HK-2 (cell line): ENCODE measurements around the gene DEFB126.
"Not testable (repeated sequence)": the region's sequence is repeated elsewhere in the genome, so short reads cannot be mapped to it uniquely, and the experiment has no call there.

Source experiments
- DNase-seq: peaks from one replicate; pipeline ENCODE4 v3.0.0-alpha.2; 2018; ENCODE audit not compliant: unreplicated experiment

Gene DEFB126, protein sequence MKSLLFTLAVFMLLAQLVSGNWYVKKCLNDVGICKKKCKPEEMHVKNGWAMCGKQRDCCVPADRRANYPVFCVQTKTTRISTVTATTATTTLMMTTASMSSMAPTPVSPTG

DNA sequence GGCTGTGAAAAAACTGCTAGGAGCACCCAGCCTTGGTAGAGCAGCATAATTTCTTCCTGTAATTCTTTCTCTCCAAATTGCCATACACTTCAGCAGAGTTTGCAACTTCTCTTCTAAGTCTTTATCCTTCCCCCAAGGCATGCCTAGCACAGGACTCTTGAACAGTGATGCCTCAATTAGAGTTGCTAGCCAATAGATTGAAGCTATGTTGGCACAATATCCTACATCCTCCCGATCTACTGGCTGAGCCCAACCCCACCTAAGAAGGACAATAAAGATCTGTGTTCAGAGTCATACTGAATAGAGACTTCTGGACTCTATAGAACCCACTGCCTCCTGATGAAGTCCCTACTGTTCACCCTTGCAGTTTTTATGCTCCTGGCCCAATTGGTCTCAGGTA, at the start of gene DEFB126:
Gene DEFB126, plus strand, starts transcription at position 301 of the 400 bp plus-strand sequence. Its CDS starts 39 bp downstream, at position 340.
- DNase-seq, result no peak

DNA sequence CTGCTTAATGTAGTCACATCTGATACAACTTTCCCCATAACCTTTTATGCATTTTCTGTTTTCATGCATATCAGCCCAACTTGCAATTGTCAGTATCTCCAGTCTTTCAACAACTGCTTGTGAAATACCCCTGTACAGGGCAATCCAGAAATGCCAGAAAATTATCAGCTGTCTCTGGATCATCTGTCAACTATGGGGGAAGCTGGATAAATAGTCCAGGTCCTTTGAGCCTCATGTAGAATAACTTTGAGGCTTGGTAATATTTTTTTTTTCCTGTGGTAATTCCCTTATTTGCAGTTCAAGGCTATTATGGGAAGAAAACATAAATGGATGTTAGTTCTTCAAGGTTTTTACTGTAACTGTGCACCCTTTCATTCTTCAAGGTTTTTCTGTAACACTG, 48.7 kb upstream of the DEFB126 start:
- no peak for DNase-seq

DNA sequence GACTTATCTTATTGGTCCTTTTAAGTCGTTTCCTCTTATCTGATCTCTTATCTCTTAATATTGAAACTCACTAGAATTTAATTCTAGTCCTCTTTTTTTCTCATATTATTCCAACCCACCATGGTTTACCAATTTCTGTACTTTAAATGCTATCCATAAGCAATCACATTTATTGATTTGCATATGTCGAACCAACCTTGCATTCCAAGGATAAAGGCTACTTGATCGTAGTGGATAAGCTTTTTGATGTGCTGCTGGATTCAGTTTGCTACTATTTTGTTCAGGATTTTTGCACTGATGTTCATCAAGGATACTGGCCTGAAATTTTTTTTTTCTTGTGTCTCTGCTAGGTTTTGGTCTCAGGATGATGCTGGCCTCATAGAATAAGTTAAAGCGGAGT, 47.2 kb upstream of the DEFB126 start:
- DNase-seq, result no peak

DNA sequence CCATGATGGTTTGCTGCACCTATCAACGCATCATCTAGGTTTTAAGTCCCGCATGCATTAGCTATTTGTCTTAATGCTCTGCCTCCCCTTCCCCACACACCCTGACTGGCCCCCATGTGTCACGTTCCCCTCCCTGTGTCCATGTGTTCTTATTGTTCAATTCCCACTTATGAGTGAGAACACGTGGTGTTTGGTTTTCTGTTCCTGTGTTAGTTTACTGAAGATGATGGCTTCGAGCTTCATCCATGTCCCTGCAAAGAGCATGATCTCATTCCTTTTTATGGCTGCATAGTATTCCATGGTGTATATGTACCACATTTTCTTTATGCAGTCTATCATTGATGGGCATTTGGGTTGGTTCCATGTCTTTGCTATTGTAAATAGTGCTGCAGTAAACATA, 44.7 kb upstream of the DEFB126 start:
- DNase-seq, result not testable (repeated sequence)

DNA sequence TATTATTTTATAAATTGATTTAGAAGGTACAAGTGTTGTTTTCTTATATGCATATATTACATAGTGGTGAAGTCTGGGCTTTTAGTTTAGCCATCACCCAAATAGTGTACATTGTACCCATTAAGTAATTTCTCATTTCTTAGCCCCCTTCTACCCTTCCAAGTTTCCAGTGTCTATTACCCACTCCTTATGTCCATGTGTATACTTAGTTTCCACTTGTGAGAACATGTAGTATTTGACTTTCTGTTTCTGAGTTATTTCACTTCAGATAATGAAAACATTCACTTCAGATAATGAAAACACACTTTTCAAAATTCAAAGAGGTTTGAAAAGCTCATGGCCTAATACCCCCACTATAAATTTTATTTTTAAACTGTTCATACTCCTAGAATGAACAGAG, 40.4 kb upstream of the DEFB126 start:
- DNase-seq, result no peak

DNA sequence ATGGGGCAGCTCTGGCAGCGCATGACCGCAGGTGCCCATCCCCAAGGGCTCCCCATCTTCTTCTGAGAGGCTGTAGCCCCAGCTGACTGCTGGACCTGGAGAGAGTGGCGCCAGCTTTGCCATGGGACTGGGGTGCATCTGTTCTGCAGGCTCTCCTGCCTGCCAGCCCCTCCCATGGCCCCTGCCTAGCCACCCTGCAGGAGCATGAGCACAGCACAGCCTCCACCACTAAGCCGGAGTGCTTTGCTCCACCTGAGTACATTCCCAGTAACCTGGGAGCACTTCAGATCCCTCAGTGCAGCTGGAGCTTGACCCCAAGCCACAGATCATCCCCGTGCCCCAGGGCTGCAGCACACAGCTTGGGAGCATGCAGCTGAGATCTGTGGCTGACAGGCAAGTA, 38.9 kb upstream of the DEFB126 start:
- DNase-seq, result no peak

DNA sequence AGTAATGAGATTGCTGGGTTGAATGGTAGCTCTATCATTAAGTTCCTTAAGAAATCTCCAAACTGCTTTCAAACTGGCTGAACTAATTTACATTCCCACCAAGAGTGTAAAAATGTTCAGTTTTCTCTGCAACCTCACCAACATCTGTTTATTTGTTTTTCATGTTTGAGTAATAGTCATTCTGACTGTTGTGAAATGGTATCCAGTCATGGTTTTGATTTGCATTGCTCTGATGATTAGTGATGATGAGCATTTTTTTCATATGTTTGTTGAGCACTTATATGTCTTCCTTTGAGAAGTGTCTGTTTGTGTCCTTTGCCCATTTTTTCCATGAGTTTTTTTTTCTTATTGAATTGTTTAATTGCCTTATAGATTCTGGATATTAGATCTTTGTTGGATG, 30.0 kb upstream of the DEFB126 start:
- no peak for DNase-seq

DNA sequence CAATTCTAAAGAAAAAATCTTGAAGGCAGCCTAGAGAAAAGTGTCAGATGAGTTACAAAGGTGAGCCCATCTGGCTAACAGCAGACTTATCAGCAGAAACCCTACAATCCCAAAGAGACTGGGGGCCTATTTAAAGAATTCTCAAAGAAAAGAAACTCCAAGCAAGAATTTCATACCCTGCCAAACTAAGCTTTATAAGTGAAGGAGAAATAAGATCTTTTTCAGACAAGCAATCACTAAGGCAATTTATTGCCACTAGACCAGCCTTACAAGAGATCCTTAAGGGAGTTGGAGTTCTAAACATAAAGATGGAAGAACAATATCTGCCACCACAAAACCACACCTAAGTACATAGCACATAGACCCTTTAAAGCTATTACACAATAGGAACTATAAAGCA, 24.9 kb upstream of the DEFB126 start:
- DNase-seq, result no peak

DNA sequence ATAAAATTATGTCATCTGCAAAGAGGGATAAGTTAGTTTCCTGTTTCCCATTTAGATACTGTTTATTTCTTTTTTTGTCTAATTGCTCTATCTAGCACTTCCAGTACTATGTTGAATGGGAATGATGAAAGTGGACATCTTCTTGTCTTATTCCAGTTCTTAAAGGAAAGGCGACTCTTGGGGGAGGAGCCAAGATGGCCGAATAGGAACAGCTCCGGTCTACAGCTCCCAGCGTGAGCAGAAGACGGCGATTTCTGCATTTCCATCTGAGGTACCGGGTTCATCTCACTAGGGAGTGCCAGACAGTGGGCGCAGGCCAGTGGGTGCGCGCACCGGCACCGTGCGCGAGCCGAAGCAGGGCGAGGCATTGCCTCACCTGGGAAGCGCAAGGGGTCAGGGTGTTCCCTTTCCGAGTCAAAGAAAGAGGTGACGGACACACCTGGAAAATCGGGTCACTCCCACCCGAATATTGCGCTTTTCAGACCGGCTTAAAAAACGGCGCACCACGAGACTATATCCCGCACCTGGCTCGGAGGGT, 12.5 kb upstream of the DEFB126 start:
- DNase-seq, result not testable (repeated sequence)

DNA sequence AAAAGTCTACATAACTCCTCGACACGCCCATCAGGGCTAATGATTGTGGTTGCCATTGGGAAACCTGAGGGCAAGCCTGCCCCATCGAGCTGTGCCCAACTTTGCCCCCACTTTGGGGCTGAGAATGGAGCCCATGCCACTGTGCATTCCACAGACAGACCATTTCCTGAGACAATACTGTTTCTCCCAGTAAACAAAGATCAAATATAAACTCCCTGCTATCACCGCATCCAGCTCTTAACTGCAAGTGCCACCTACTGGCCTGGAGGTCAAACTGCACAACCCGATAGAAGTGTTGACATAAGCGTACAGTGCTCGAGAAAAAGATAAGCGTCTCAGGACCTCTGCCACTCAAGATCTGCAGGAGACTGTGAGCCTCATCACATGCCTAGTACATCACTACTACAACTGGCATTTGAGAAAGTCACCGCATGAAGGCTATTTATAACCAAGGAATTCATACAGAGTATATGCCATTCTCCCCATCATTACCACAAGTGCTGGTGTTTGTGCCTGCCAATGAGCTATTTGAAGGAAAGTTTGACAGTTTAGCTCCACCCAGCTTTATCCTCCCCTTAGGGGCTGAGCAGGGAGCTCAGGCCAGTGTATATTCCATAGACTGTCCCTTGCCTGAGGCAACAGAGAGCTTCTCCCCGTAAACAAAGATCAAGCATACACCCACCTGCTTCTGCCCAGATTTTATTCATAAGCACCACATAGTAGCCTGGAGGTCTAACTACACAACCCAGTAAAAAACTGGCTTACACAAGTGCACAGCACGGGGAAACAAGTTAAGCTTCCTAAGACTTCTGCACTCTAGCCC, 4.5 kb upstream of the DEFB126 start:
- DNase-seq, result peak; percentile 21

DNA sequence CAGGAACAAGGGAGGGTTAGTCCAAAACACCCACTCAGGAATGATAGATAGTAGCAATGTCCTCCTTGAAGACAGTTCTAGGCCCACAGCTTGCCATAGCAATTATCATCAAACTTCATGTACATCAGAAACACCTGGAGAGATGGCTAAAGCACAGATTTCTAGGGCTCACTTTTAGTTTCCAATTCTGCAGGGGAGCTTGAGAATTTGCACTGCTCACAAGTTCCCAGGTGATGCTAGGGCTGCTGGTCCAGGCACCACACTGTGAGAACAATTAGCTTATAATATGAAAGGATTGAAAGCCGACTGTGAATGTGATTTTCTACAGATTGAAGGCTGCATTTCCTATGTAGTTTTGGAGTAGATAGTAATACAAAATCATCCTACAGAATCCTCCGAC, 3.5 kb downstream of the DEFB126 start:
- no peak for DNase-seq

DNA sequence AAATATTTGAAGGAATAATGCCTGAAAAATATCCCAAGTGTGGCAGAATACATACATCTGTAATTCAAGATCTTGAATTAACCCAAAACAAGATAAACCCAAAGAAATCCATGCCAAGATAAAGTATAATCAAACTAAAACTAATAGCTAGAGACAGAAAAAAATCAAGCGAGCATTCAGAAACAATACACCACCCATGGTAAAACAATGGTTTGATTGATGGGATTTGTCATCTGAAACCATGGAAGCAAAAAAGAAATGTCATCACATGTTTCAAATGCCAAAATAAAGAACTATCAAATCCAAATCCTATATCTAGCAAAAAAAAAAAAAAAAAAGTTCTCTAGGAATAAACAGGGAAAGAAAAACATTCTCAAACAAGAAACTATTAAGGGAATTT, 9.7 kb downstream of the DEFB126 start:
- no peak for DNase-seq

DNA sequence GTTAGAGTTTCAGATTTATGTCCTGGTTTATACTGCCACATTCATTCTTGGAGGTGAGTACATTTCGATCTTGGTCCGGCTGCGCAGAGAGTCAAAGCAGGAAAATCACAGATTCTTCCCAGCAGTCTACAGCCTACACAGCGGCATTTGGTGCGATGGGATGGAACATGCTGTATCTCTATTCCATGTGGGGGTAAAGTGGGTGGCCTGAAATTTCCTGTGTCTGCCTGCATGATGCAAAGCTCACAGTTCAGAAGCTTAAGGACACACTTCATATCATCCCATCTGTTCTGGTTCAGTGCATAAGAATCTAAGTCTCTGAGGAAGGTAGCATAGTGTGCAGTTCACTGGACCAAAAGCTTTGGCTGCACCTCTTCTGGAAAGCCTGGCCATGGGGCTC, 14.8 kb downstream of the DEFB126 start, which contains the start of gene DEFB127:
Gene DEFB127, plus strand, starts transcription at position 301 of the 400 bp plus-strand sequence. Its CDS starts 91 bp downstream, at position 392.
- DNase-seq, result no peak

DNA sequence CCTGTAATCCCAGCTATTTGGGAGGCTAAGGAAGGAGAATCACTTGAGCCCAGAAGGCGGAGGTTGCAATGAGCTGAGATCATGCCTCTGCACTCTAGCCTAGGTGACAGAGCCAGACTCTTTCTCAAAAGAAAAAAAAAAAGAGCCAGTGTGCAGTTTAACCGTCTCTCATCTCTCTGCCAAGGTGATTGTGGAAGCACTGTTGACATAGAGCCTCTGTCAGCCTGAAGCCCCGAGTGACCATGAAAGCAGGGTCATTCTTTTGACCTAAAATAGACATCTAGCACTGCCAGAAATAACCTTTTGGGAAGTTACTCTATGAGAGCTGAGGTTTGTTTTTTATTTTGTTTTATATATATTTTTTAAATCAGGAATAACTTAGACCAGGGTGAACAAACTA, 22.2 kb downstream of the DEFB126 start:
- no peak for DNase-seq

DNA sequence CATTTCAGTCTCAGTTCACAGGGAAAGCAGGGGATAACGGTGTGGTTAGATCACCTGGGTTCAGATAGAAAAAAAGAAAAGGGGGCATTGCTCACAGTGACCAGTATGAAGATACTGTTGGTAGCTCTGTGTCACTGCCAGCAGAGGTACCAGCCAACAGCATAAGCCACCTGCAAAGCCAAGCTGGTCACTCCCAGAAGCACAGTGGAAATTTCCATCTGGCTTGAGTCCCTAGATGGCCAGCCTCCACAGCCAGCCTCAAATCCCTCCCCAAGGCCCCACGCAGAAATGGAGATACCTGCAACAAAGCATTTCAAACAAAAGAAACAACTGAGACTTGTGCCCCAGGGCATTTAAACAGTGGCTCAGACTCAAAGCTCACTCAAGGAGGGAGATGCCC, 26.5 kb downstream of the DEFB126 start:
- DNase-seq, result no peak

DNA sequence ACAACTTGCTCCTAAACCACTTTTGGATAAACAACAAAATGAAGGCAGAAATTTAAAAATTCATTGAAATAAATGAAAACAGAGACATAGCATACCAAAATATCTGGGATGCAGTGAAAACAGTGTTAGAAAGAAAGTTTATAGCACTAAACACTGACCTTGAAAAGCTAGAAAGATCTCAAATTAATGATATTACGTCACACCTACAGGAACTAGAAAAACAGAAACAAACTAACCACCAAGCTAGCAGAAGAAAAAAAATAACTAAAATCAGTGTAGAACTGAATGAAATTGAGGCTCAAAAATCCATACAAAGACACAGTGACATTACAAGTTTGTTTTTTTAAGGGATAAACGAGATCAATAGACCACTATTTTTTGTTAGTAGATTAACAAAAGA, 41.9 kb downstream of the DEFB126 start:
- no peak for DNase-seq

DNA sequence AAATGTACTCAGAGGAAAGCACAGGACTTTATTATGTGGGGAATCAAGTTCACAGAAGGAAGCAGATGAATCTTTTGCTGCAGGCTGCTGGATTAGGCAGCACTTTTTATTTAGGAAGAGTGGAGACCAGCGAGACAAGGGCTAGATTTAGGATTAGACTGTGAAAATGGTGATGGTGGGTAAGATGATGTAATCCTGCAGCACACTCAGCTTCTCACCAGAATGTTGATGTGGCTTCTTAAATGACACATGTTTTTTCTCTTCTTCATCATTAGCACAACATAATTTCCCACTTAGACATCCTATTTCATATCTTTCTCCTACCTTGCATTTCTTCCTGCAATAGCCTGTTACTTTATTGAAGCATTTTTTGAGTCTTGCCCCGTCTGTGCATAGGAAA, 45.3 kb downstream of the DEFB126 start:
- no peak for DNase-seq

DNA sequence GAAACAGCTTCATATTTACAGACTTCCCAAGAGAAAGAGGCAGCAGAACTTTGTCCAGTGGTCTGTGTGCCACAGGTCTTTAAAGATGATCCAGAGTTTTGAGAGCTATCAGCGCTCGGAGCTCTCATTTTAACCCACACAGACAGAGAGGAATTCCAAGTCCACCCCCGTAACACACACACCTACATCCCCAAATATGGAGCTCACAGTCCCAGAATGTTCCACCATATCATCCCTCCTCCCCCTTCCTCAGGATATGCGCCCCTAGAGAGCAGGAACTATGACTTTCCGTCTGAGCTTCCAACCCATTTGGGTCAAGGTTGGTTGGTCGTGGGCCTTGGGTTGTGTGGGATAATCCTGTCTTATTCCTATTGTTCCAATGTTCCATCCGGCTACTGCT, 47.2 kb downstream of the DEFB126 start, which contains the start of gene DEFB128:
Gene DEFB128, minus strand, starts transcription at position 101 of the 400 bp plus-strand sequence. Its CDS starts 88 bp downstream, at position 13.
- no peak for DNase-seq
